CD4-positive, alpha-beta T cell treated with Interleukin-17A for 4 hours (primary cell): ENCODE measurements around the gene PCDH19.

Source experiments
- DNase-seq: peaks from one replicate; pipeline ENCODE4 v3.0.0-alpha.2; 2020; ENCODE audit warnings: mixed read lengths

PCDH19 gene

GRCh38 chrX:100289066-100289558, 121.0 kb downstream of the PCDH19 start:
- no peak for DNase-seq

- no peak for DNase-seq
These were observed 132.8 kb downstream of the PCDH19 start for GRCh38 chrX:100277231-100277630.

- no peak for DNase-seq
These were observed 135.2 kb downstream of the PCDH19 start for GRCh38 chrX:100274916-100275315.

- DNase-seq, result no peak
These were observed 144.9 kb downstream of the PCDH19 start for GRCh38 chrX:100265179-100265578.

- DNase-seq, result no peak
These were observed 145.9 kb downstream of the PCDH19 start for GRCh38 chrX:100264200-100264599.

- DNase-seq, result no peak
These were observed 146.4 kb downstream of the PCDH19 start for GRCh38 chrX:100263650-100264049.

GRCh38 chrX:100248885-100249493, 161.1 kb downstream of the PCDH19 start:
- DNase-seq, result no peak

GRCh38 chrX:100247826-100248225, 162.2 kb downstream of the PCDH19 start:
- no peak for DNase-seq

GRCh38 chrX:100244681-100245080, 165.4 kb downstream of the PCDH19 start:
- DNase-seq, result no peak
